ENCODE results near the gene BRMS1.

Gene BRMS1

DNA sequence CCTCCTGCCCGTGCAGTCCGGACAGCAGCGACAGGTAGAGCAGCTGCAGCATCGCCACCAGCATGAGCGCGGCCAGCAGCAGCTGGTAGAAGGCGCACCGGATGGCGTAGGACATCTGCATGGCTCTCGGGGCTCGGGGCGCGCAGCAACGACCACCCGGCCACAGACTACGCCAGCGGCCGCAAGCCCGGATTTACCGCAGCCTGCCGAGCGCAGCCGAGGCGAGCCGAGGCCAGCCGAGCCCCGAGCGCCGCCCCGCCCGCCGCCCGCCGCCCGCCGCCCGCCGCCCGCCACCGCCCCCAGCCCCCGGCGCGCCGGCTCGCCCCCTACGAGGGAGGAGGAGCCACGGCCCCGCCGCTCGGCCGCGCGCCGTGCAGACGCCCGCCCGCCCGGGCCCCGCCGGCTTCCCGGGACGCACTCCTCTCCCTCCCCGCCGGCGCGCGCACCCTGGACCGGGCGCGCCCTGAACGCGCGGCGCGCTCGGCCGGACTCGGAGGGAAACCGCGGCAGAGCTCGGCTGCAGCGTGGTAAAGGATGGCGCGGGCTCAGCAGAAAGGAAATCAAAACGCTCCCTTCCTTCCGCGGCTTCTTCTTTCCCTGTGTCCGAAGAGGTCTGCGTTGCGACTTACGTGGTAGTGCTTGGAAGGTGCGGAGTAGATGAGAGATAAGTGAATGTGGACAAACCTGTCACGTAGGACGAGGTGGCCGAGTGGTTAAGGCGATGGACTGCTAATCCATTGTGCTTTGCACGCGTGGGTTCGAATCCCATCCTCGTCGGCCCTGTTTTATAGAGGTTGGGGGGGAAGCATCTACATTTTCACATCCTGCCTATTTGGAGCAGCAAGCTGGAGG is 2.7 kb upstream of the BRMS1 start, which contains the start of gene B4GAT1:
Gene B4GAT1 (minus strand): TSS at position 205 of the 852 bp plus-strand sequence. CDS start 84 bp downstream, at position 121.
- POLR2A ChIA-PET, result interaction anchor here (1.4 kb wide), 1 partner anchor 24 kb away, joined by 4 read pairs; the partner anchor contains the start of gene SLC29A2
- peak within 1 kb of the TSS; percentile 79 to 94 (median 89) for H3K4me3 ChIP-seq (ENCODE audit: control insufficient read depth in 1 of 7, extremely low read depth in 1 of 7, insufficient read depth in 4 of 7, low read depth in 2 of 7, low read length in 6 of 7)
- CTCF ChIA-PET, result interaction anchor here (0.7 to 7.2 kb wide), 3 partner anchors 10 to 38 kb away, joined by 3 to 34 read pairs (median 3); no protein-coding TSS in a partner anchor
- peak within 1 kb of the TSS in 1 of 2 experiments; percentile 73 for H3K27ac ChIP-seq (ENCODE audit: insufficient read depth in 1 of 2, low read depth in 1 of 2, low read length in 2 of 2, poor library complexity in 1 of 2, severe bottlenecking in 2 of 2)
- H3K9me3 ChIP-seq (ENCODE audit: control extremely low read depth in 1 of 5, control insufficient read depth in 4 of 5, insufficient read depth in 2 of 5, low read depth in 1 of 5, low read length in 4 of 5), result no peaks in the 10 kb centered on the region
- DNase-seq, result peak; percentile 89 to 98 (median 97)
- H3K4me1 ChIP-seq (ENCODE audit: control extremely low read depth in 1 of 4, control insufficient read depth in 4 of 4, insufficient read depth in 4 of 4, low read length in 3 of 4), result peaks cover 6 to 41% (median 32%) of the 10 kb centered on the region in 4 experiments
- H3K36me3 ChIP-seq (ENCODE audit: control insufficient read depth in 4 of 4, insufficient read depth in 4 of 4, low read length in 3 of 4), result peaks cover 0 to 3% (median 1%) of the 10 kb centered on the region in 4 experiments
- WGBS (ENCODE audit: insufficient coverage), result 0% methylated on average over 70 of the region's 101 CpGs
- H3K27me3 ChIP-seq (replicated peaks in 2 of 5; ENCODE audit: control insufficient read depth in 4 of 5, insufficient read depth in 5 of 5, low read length in 4 of 5), result no peaks in the 10 kb centered on the region

GRCh38 chr11:66346476-66347424 is 1.8 kb upstream of the BRMS1 start:
- Histone ChIP-seq H3K27ac (ENCODE audit: insufficient read depth in 1 of 2, low read depth in 1 of 2, low read length in 2 of 2, poor library complexity in 1 of 2, severe bottlenecking in 2 of 2) (peak overlapping the region in 1 of 2 experiments; percentile 73), H3K27me3 (replicated peaks in 2 of 5; ENCODE audit: control insufficient read depth in 4 of 5, insufficient read depth in 5 of 5, low read length in 4 of 5) (no peaks in the 10 kb centered on the region), H3K4me1 (ENCODE audit: control extremely low read depth in 1 of 4, control insufficient read depth in 4 of 4, insufficient read depth in 4 of 4, low read length in 3 of 4) (peaks cover 6 to 41% (median 32%) of the 10 kb centered on the region in 4 experiments), H3K4me3 (ENCODE audit: control insufficient read depth in 1 of 7, extremely low read depth in 1 of 7, insufficient read depth in 4 of 7, low read depth in 2 of 7, low read length in 6 of 7) (peak overlapping the region; percentile 52 to 92 (median 88)), H3K36me3 (ENCODE audit: control insufficient read depth in 4 of 4, insufficient read depth in 4 of 4, low read length in 3 of 4) (peaks cover under 1 to 10% (median 7%) of the 10 kb centered on the region in 4 experiments), H3K9me3 (ENCODE audit: control extremely low read depth in 1 of 5, control insufficient read depth in 4 of 5, insufficient read depth in 2 of 5, low read depth in 1 of 5, low read length in 4 of 5) (no peaks in the 10 kb centered on the region)
- ChIA-PET POLR2A (interaction anchor here (1.4 kb wide), 1 partner anchor 25 kb away, joined by 4 read pairs; the partner anchor contains the start of gene SLC29A2), CTCF (interaction anchor here (0.5 to 7.2 kb wide), 7 partner anchors 9 to 39 kb away, joined by 3 to 34 read pairs (median 4); partner anchors contain the start of gene RIN1)
- peak in 1 of 3 donors; percentile 17 for DNase-seq
- WGBS (ENCODE audit: insufficient coverage), result 35% methylated on average over 68 of the region's 68 CpGs

GRCh38 chr11:66345316-66345649 is 379 bp upstream of the BRMS1 start:
- CTCF ChIA-PET, result interaction anchor here (1.6 to 7.5 kb wide), 4 partner anchors 10 to 39 kb away, joined by 4 to 52 read pairs (median 24); partner anchors contain the start of gene RIN1
- Histone ChIP-seq H3K4me3 (ENCODE audit: control insufficient read depth in 1 of 7, extremely low read depth in 1 of 7, insufficient read depth in 4 of 7, low read depth in 2 of 7, low read length in 6 of 7) (peak overlapping the region in 6 of 7 experiments; percentile 10 to 99 (median 93)), H3K36me3 (ENCODE audit: control insufficient read depth in 4 of 4, insufficient read depth in 4 of 4, low read length in 3 of 4) (peaks cover 4 to 25% (median 21%) of the 10 kb centered on the region in 4 experiments), H3K27me3 (replicated peaks in 2 of 5; ENCODE audit: control insufficient read depth in 4 of 5, insufficient read depth in 5 of 5, low read length in 4 of 5) (no peaks in the 10 kb centered on the region), H3K4me1 (ENCODE audit: control extremely low read depth in 1 of 4, control insufficient read depth in 4 of 4, insufficient read depth in 4 of 4, low read length in 3 of 4) (peaks cover 6 to 41% (median 32%) of the 10 kb centered on the region in 4 experiments), H3K9me3 (ENCODE audit: control extremely low read depth in 1 of 5, control insufficient read depth in 4 of 5, insufficient read depth in 2 of 5, low read depth in 1 of 5, low read length in 4 of 5) (no peaks in the 10 kb centered on the region), H3K27ac (ENCODE audit: insufficient read depth in 1 of 2, low read depth in 1 of 2, low read length in 2 of 2, poor library complexity in 1 of 2, severe bottlenecking in 2 of 2) (peak overlapping the region; percentile 87 to 91)
- no peak for DNase-seq
- POLR2A ChIA-PET, result interaction anchor here (1.5 kb wide), 1 partner anchor 33 kb away, joined by 3 read pairs; no protein-coding TSS in a partner anchor
- WGBS (ENCODE audit: insufficient coverage), result 14% methylated on average over 7 of the region's 7 CpGs

GRCh38 chr11:66343176-66343575 is 1.7 kb downstream of the BRMS1 start:
- H3K27ac ChIP-seq (ENCODE audit: insufficient read depth in 1 of 2, low read depth in 1 of 2, low read length in 2 of 2, poor library complexity in 1 of 2, severe bottlenecking in 2 of 2), result no peak overlapping the region
- CTCF ChIA-PET, result interaction anchor here (0.9 to 7.5 kb wide), 4 partner anchors 11 to 43 kb away, joined by 3 to 52 read pairs (median 19); no protein-coding TSS in a partner anchor

DNA sequence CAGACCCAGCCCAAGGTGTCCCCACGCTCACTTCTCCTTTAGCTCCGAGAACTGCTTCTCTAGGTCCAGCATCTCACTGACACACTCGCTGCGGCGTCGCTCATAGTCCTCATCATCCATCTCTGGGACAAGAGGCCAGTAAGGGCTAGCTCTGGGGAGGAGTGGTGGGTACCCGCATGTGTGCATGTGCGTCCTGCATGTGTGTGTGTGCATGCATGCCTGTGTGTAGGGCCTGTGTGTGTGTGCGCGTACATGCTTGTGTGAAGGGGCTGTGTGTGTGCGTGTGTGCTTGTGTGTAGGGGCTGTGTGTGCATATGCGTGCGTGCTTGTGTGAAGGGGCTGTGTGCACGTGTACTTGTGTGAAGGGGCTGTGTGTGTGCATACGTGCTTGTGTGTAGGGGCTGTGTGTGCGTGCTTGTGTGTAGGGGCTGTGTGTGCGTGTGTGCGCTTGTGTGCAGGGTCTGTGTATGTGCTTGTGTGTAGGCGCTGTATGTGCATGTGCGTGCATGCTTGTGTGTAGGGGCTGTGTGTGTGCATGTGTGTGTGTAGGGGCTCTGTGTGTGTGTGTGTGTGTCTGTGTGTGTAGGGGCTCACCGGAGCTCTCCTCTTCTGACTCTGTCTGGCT is 3.3 kb downstream of the BRMS1 start:
- H3K4me1 ChIP-seq (ENCODE audit: control extremely low read depth in 1 of 4, control insufficient read depth in 4 of 4, insufficient read depth in 4 of 4, low read length in 3 of 4), result peaks cover 6 to 35% (median 32%) of the 10 kb centered on the region in 4 experiments
- H3K4me3 ChIP-seq (ENCODE audit: control insufficient read depth in 1 of 7, extremely low read depth in 1 of 7, insufficient read depth in 4 of 7, low read depth in 2 of 7, low read length in 6 of 7), result no peak overlapping the region

More at GRCh38 chr11:66343176-66343575, 1.7 kb downstream of the BRMS1 start:
- H3K4me3 ChIP-seq (ENCODE audit: control insufficient read depth in 1 of 7, extremely low read depth in 1 of 7, insufficient read depth in 4 of 7, low read depth in 2 of 7, low read length in 6 of 7), result no peak overlapping the region
- no peaks in the 10 kb centered on the region for H3K27me3 ChIP-seq (replicated peaks in 2 of 5; ENCODE audit: control insufficient read depth in 4 of 5, insufficient read depth in 5 of 5, low read length in 4 of 5)
- H3K36me3 ChIP-seq (ENCODE audit: control insufficient read depth in 4 of 4, insufficient read depth in 4 of 4, low read length in 3 of 4), result peaks cover 4 to 46% (median 38%) of the 10 kb centered on the region in 4 experiments
- 94% methylated on average over 8 of the region's 8 CpGs for WGBS (ENCODE audit: insufficient coverage)
- DNase-seq, result no peak
- POLR2A ChIA-PET, result interaction anchor here (0.6 kb wide), 1 partner anchor 642 kb away, joined by 3 read pairs; no protein-coding TSS in a partner anchor
- H3K9me3 ChIP-seq (ENCODE audit: control extremely low read depth in 1 of 5, control insufficient read depth in 4 of 5, insufficient read depth in 2 of 5, low read depth in 1 of 5, low read length in 4 of 5), result no peaks in the 10 kb centered on the region
- peaks cover 6 to 38% (median 32%) of the 10 kb centered on the region in 4 experiments for H3K4me1 ChIP-seq (ENCODE audit: control extremely low read depth in 1 of 4, control insufficient read depth in 4 of 4, insufficient read depth in 4 of 4, low read length in 3 of 4)

More for the DNA sequence above, 3.3 kb downstream of the BRMS1 start:
- ChIA-PET CTCF (interaction anchor here (0.8 to 7.5 kb wide), 5 partner anchors 10 to 83 kb away, joined by 3 to 52 read pairs (median 3); no protein-coding TSS in a partner anchor), POLR2A (no interaction called here)
- Histone ChIP-seq H3K36me3 (ENCODE audit: control insufficient read depth in 4 of 4, insufficient read depth in 4 of 4, low read length in 3 of 4) (peaks cover 6 to 56% (median 45%) of the 10 kb centered on the region in 4 experiments), H3K9me3 (ENCODE audit: control extremely low read depth in 1 of 5, control insufficient read depth in 4 of 5, insufficient read depth in 2 of 5, low read depth in 1 of 5, low read length in 4 of 5) (no peaks in the 10 kb centered on the region), H3K27ac (ENCODE audit: insufficient read depth in 1 of 2, low read depth in 1 of 2, low read length in 2 of 2, poor library complexity in 1 of 2, severe bottlenecking in 2 of 2) (no peak overlapping the region), H3K27me3 (replicated peaks in 2 of 5; ENCODE audit: control insufficient read depth in 4 of 5, insufficient read depth in 5 of 5, low read length in 4 of 5) (no peaks in the 10 kb centered on the region)
- 100% methylated on average over 13 of the region's 21 CpGs for WGBS (ENCODE audit: insufficient coverage)
- DNase-seq, result no peak
